ENCODE measurements around the gene FAM162A.
"Not testable (repeated sequence)": the region's sequence is repeated elsewhere in the genome, so short reads cannot be mapped to it uniquely, and the experiment has no call there.

FAM162A gene

GRCh38 chr3:122421101-122421500, 37.1 kb downstream of the FAM162A start:
- no peak for DNase-seq (ENCODE audit: low read depth)

GRCh38 chr3:122421836-122422235, 37.9 kb downstream of the FAM162A start:
- no peak for DNase-seq (ENCODE audit: low read depth)

GRCh38 chr3:122427857-122428471, 44.0 kb downstream of the FAM162A start:
- no peak for DNase-seq (ENCODE audit: low read depth)

GRCh38 chr3:122430371-122430770, 46.4 kb downstream of the FAM162A start:
- DNase-seq (ENCODE audit: low read depth) = no peak

GRCh38 chr3:122435950-122436349, 52.0 kb downstream of the FAM162A start:
- DNase-seq (ENCODE audit: low read depth) = no peak

- DNase-seq (ENCODE audit: low read depth) = no peak
These were observed 59.1 kb downstream of the FAM162A start for GRCh38 chr3:122443090-122443489.

GRCh38 chr3:122443762-122444490, 59.9 kb downstream of the FAM162A start:
- not testable (repeated sequence) for DNase-seq (ENCODE audit: low read depth)

GRCh38 chr3:122444491-122444887, 60.5 kb downstream of the FAM162A start:
- not testable (repeated sequence) for DNase-seq (ENCODE audit: low read depth)

GRCh38 chr3:122448218-122448617, 64.2 kb downstream of the FAM162A start:
- not testable (repeated sequence) for DNase-seq (ENCODE audit: low read depth)

- DNase-seq (ENCODE audit: low read depth) = no peak
These were observed 67.4 kb downstream of the FAM162A start for GRCh38 chr3:122451371-122451770.

GRCh38 chr3:122456074-122456473, 72.1 kb downstream of the FAM162A start:
- DNase-seq (ENCODE audit: low read depth) = no peak

GRCh38 chr3:122457706-122458105, 73.7 kb downstream of the FAM162A start:
- DNase-seq (ENCODE audit: low read depth) = no peak

GRCh38 chr3:122458992-122459391, 75.0 kb downstream of the FAM162A start:
- no peak for DNase-seq (ENCODE audit: low read depth)

- no peak for DNase-seq (ENCODE audit: low read depth)
These were observed 77.8 kb downstream of the FAM162A start for GRCh38 chr3:122461806-122462205.

Data from stimulated activated CD4-positive, alpha-beta T cell treated with anti-CD3 and anti-CD28 coated beads, Interleukin-2, amount 100 ng/mL, for 4 hours (primary cell).